Naive thymus-derived CD4-positive, alpha-beta T cell (primary cell): ENCODE measurements around the gene LCN6. TPM values are rescaled to one million over a fixed set of nuclear protein-coding genes. Genes with fewer than 3 reads are reported as not detected.

Experiments used
- ATAC-seq: fragments of 150-1000 bp; cut with Tn5 transposase; 2 replicates; pipeline ENCODE4 v1.10.0; 2021; ENCODE audit warnings: mild to moderate bottlenecking, moderate library complexity
- CTCF ChIA-PET: fragments of 350-600 bp; sonication (Branson Sonifier 250); formaldehyde crosslinking; loops from one replicate; lab custom pipeline; 2021; ENCODE audit warnings: antibody characterized with exemption; lab: Charles Lee
- POLR2A ChIA-PET: fragments of 350-600 bp; sonication (Branson Sonifier 250); formaldehyde crosslinking; loops from one replicate; lab custom pipeline; 2021; ENCODE audit warnings: antibody characterized with exemption, inconsistent platforms; lab: Charles Lee
- DNase-seq, 9 donors: peaks; one replicate each; pipeline versions ENCODE4 v3.0.0 to v3.0.0-alpha.2; 2020 to 2022; ENCODE audit warnings: mixed read lengths in 1 of 9
- H3K27ac ChIP-seq: one replicate; pipeline ENCODE4 v1.7.0; 2013; ENCODE audit warnings: mild to moderate bottlenecking, low read depth, low read length, moderate library complexity
- H3K27me3 ChIP-seq, 2 donors: one replicate each; pipeline ENCODE4 v1.7.0; 2013; ENCODE audit warnings: low read length in 2 of 2, mild to moderate bottlenecking in 2 of 2, moderate library complexity in 2 of 2; ENCODE audit not compliant: control insufficient read depth in 2 of 2, insufficient read depth in 2 of 2
- H3K36me3 ChIP-seq, 3 experiments: 1 replicate in 2 of 3; 2 replicates in 1 of 3; pipeline ENCODE4 v1.7.0; 2013; ENCODE audit warnings: low read length in 3 of 3, mild to moderate bottlenecking in 3 of 3, moderate library complexity in 1 of 3; ENCODE audit not compliant: insufficient read depth in 3 of 3, control insufficient read depth in 2 of 3
- H3K4me1 ChIP-seq, 2 donors: one replicate each; pipeline ENCODE4 v1.7.0; 2013; ENCODE audit warnings: low read length in 2 of 2, mild to moderate bottlenecking in 2 of 2, moderate library complexity in 1 of 2; ENCODE audit not compliant: control insufficient read depth in 2 of 2, insufficient read depth in 2 of 2
- H3K4me3 ChIP-seq: 2 replicates; pipeline ENCODE4 v1.7.0; 2013; ENCODE audit warnings: mild to moderate bottlenecking, low read length
- H3K9me3 ChIP-seq, 3 experiments: 1 replicate in 2 of 3; 2 replicates in 1 of 3; pipeline ENCODE4 v1.7.0; 2013; ENCODE audit warnings: low read length in 3 of 3; ENCODE audit not compliant: control insufficient read depth in 2 of 3
- H3K27ac Mint-ChIP-seq, 9 donors: one replicate each; pipeline ENCODE4 v1.8.0; 2020 to 2022; ENCODE audit warnings: mixed read lengths in 9 of 9, mild to moderate bottlenecking in 8 of 9, moderate library complexity in 5 of 9, inconsistent platforms in 2 of 9
- H3K27me3 Mint-ChIP-seq, 5 donors: one replicate each; pipeline ENCODE4 v1.8.0; 2021 to 2022; ENCODE audit warnings: mixed read lengths in 5 of 5, mild to moderate bottlenecking in 1 of 5
- H3K36me3 Mint-ChIP-seq, 5 donors: one replicate each; pipeline ENCODE4 v1.8.0; 2020 to 2022; ENCODE audit warnings: mixed read lengths in 5 of 5, mild to moderate bottlenecking in 3 of 5, inconsistent platforms in 1 of 5
- H3K4me1 Mint-ChIP-seq, 7 donors: one replicate each; pipeline ENCODE4 v1.8.0; 2020 to 2022; ENCODE audit warnings: mixed read lengths in 7 of 7, mild to moderate bottlenecking in 3 of 7, inconsistent platforms in 1 of 7
- H3K4me3 Mint-ChIP-seq, 10 donors: one replicate each; pipeline ENCODE4 v1.8.0; 2020 to 2022; ENCODE audit warnings: mild to moderate bottlenecking in 10 of 10, mixed read lengths in 10 of 10, moderate library complexity in 6 of 10, inconsistent platforms in 2 of 10
- H3K9me3 Mint-ChIP-seq, 11 donors: one replicate each; pipeline ENCODE4 v1.8.0; 2020 to 2022; ENCODE audit warnings: mixed read lengths in 11 of 11, mild to moderate bottlenecking in 4 of 11, inconsistent platforms in 1 of 11, moderate library complexity in 1 of 11
- intact Hi-C, 2 donors: fragments of 100-400 bp; cut with micrococcal nuclease; formaldehyde crosslinking; loops; one replicate each; pipeline ENCODE4 v1.15.1; 2023
- polyA plus RNA-seq, 2 donors: library from polyadenylated mRNA; unstranded; fragments of 300-500 nt; fragmentation: Illumina TruSeq; gene quantifications; one replicate each; pipeline ENCODE4 v1.2.3, GENCODE V29; 2021
- total RNA-seq, 6 experiments: library from RNA in 5 of 6; stranded (reverse) in 5 of 6; gene quantifications; 1 replicate in 5 of 6; 2 replicates in 1 of 6; pipeline ENCODE4 v1.2.3 and lab custom pipeline; 2021 to 2026

The LCN6 gene
- total and polyA plus RNA-seq, 7 experiments from 2014 or later = not detected

DNA sequence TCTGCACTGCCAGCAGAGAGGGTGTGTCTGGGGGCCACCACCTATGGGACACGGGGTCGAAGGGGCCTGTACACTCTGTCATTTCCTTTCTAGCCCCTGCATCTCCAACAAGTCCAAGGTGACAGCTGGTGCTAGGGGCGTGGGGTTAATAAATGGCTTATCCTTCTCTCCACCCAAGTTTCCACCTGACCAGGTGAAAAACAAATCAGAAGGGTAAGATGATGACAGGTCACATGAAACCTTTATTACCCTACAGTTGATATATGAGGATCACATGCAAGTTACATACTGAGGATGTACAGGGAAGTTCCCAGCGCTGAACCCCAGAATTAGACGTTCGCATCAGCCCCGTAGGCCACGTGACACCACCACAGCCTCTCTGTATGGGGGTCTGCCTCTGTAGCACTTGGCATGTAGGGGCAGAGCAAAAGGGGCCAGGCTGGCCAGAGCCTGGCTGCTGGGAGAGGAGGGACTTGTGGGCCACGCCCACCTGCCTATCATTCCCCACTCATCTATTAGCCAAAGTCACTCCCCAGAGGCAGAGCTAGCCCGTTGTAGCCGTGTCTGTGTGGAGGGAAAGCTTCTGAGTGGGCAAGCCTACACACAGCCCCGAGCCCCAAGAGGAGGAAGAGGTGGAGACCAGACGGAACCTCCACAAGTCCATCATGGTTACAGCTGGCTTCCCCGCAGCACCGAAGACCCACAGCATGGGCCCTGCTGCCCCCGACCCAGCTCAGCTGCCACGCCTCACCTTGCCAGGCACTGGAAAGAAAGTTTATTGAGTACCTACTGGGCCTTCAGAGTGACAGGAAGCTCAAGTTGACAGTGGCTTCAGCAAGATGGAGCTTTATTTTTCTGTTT lies 45.0 kb upstream of the LCN6 start:
- intact Hi-C loops = loop anchor here in 1 of 2 donors (5.0 kb wide), 1 partner anchor 659 kb away; no protein-coding TSS in a partner anchor
- Histone ChIP-seq H3K36me3 (peaks cover 0 to 17% (median 3%) of the 10 kb centered on the region in 3 experiments), H3K27me3 (no peaks in the 10 kb centered on the region), H3K27ac (peak overlapping the region; percentile 91), H3K4me1 (peaks cover 18 to 25% of the 10 kb centered on the region in 2 donors), H3K4me3 (no peak overlapping the region), H3K9me3 (no peaks in the 10 kb centered on the region)
- CTCF ChIA-PET = interaction anchor here (1.0 to 2.5 kb wide), 3 partner anchors 13 to 399 kb away, joined by 3 to 9 read pairs (median 3); partner anchors contain the start of gene RABL6
- DNase-seq (no peak), ATAC-seq (no peak)
- Mint-ChIP-seq H3K27me3 (peaks cover 0 to 18% (median 0%) of the 10 kb centered on the region in 5 donors), H3K27ac (peak overlapping the region in 4 of 9 donors; percentile 10 to 56 (median 16)), H3K4me3 (peak overlapping the region in 6 of 10 donors; percentile 10 to 53 (median 33)), H3K9me3 (no peaks in the 10 kb centered on the region), H3K4me1 (peaks cover 10 to 44% (median 37%) of the 10 kb centered on the region in 7 donors), H3K36me3 (peaks cover 0 to 5% (median 0%) of the 10 kb centered on the region in 5 donors)
- POLR2A ChIA-PET = interaction anchor here (5.9 kb wide), 1 partner anchor 13 kb away, joined by 38 read pairs; the partner anchor contains the start of gene RABL6

DNA sequence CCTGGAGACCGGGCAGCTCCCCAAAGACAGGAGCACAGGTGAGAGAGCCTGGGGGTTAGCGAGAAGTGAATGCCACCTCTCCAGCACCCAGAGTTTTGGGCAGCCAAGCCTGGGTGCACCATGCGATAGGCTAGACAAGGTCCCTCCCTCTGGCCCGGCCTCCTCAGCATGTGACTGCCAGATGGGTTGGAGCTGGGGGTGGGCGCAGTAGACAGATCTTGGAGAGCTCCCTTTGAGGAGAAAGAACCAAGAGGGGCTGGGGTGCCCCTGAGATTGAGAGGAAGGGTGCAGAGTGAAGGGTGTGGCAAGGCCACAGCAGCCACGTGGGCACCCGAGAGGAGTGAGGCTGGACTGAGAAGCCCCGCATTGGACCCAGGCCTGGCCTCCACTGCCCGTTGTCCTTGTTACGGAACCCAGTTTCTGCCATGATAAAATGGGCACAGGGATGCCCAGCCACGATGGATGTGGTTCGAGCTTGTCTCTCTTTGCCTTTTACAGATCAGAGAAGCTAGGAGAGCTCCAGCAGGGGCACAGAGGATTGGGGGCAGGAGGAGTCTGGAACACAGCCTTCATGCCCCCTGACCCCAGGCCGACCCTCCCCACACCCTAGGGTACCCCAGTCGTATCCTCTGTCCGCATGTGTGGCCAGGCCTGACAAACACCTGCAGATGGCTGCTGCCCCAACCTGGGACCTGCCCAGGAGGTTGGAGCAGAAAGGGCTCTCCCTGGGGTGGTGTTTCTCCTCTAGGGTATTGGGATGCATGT lies 44.2 kb upstream of the LCN6 start:
- ChIA-PET POLR2A (interaction anchor here (0.6 to 5.9 kb wide), 3 partner anchors 14 to 243 kb away, joined by 3 to 38 read pairs (median 4); partner anchors contain the start of gene RABL6), CTCF (interaction anchor here (1.2 to 2.5 kb wide), 2 partner anchors 14 to 243 kb away, joined by 3 to 9 read pairs; no protein-coding TSS in a partner anchor)
- no peaks in the 10 kb centered on the region for H3K27me3 ChIP-seq
- peaks cover 18 to 25% of the 10 kb centered on the region in 2 donors for H3K4me1 ChIP-seq
- H3K9me3 ChIP-seq = no peaks in the 10 kb centered on the region
- peak overlapping the region; percentile 94 for H3K4me3 ChIP-seq
- H3K27ac ChIP-seq = peak overlapping the region; percentile 91
- no peak for ATAC-seq
- Mint-ChIP-seq H3K27ac (peak overlapping the region in 8 of 9 donors; percentile 49 to 97 (median 88)), H3K36me3 (peaks cover 0 to 5% (median 0%) of the 10 kb centered on the region in 5 donors), H3K9me3 (peaks cover 0 to 1% (median 0%) of the 10 kb centered on the region in 11 donors), H3K4me3 (peak overlapping the region; percentile 25 to 89 (median 80)), H3K4me1 (peaks cover 12 to 52% (median 42%) of the 10 kb centered on the region in 7 donors), H3K27me3 (peaks cover 0 to 18% (median 0%) of the 10 kb centered on the region in 5 donors)
- intact Hi-C loops = loop anchor here in 1 of 2 donors (5.0 kb wide), 1 partner anchor 660 kb away; no protein-coding TSS in a partner anchor
- DNase-seq = no peak
- peaks cover 0 to 17% (median 3%) of the 10 kb centered on the region in 3 experiments for H3K36me3 ChIP-seq

- peaks cover 0 to 1% (median 0%) of the 10 kb centered on the region in 11 donors for H3K9me3 Mint-ChIP-seq
- CTCF ChIA-PET = interaction anchor here (0.6 to 2.5 kb wide), 3 partner anchors 15 to 243 kb away, joined by 3 to 9 read pairs (median 3); no protein-coding TSS in a partner anchor
- H3K27me3 Mint-ChIP-seq = peaks cover 0 to 16% (median 0%) of the 10 kb centered on the region in 5 donors
- peak overlapping the region; percentile 57 to 98 (median 92) for H3K27ac Mint-ChIP-seq
- POLR2A ChIA-PET = interaction anchor here (0.6 to 5.9 kb wide), 5 partner anchors 15 to 244 kb away, joined by 3 to 38 read pairs (median 4); partner anchors contain the start of genes FUT7 and RABL6
- peaks cover 0 to 17% (median 3%) of the 10 kb centered on the region in 3 experiments for H3K36me3 ChIP-seq
- H3K4me3 Mint-ChIP-seq = peak overlapping the region; percentile 76 to 90 (median 86)
- H3K27me3 ChIP-seq = no peaks in the 10 kb centered on the region
- peaks cover 18 to 25% of the 10 kb centered on the region in 2 donors for H3K4me1 ChIP-seq
- H3K9me3 ChIP-seq = no peaks in the 10 kb centered on the region
- H3K4me3 ChIP-seq = peak overlapping the region; percentile 94
- intact Hi-C loops = loop anchor here (1.0 to 5.0 kb wide), 21 partner anchors 9 to 813 kb away; partner anchors contain the start of genes ARRDC1 (in 2 of the 2), DNLZ (in 2 of the 2), FBXW5 (in 2 of the 2) and PHPT1 (in 2 of the 2)
- H3K36me3 Mint-ChIP-seq = peaks cover 0 to 5% (median 0%) of the 10 kb centered on the region in 5 donors
- DNase-seq (peak; percentile 63 to 77 (median 73)), ATAC-seq (peak; percentile 9)
- H3K4me1 Mint-ChIP-seq = peaks cover 13 to 46% (median 36%) of the 10 kb centered on the region in 7 donors
- peak overlapping the region; percentile 91 for H3K27ac ChIP-seq
Observed at GRCh38 chr9:136791516-136792276, 43.4 kb upstream of the LCN6 start.

DNA sequence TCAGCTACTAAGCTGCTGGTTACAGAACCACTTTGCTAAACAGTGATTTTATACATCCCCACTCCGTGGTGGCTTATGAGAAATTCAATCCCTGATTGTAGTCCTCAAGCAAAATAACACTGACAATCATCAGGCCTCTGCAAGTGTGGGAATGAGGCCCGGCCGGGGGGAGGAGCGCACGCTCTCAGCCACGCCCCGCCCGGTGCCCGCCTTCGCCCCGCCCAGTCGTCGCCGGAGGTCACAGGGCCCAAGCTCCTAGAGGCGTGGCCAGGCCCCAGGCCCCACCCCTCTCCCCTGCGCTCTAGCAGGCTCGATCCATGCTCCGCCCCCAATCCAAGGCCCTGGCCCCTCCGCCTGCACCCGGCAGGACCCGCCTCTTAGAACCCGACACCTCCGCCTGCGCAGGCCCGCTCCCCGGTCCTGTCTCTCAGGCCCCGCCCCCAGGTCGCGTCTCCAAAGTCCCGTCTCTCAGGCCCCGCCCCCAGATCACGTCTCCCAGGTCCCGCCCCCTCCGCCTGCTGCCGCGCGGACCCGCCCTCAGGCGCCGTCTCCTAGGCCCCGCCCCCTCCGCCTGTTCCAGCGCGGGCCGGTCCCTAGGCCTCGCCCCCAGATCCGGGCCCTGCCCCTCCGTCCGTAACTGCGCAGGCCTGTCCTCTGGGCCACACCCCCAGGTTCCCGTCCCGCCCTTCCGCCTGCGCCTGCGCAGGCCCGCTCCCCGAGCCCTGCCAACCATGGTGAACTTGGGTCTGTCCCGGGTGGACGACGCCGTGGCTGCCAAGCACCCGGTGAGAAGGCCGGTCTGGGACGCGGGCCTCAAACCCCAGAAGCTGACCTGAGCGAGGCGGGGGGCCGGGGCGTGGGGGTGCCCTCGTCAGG lies 42.6 kb upstream of the LCN6 start, which contains the start of gene TMEM141:
TMEM141 (plus strand) TSS at position 705 of the 876 bp plus-strand sequence; CDS start at position 732, 27 bp downstream.
- peak within 1 kb of the TSS; percentile 91 for H3K27ac ChIP-seq
- Mint-ChIP-seq H3K4me1 (peaks cover 9 to 38% (median 29%) of the 10 kb centered on the region in 7 donors), H3K9me3 (peaks cover 0 to 1% (median 0%) of the 10 kb centered on the region in 11 donors), H3K27ac (peak within 1 kb of the TSS; percentile 57 to 98 (median 92)), H3K27me3 (peaks cover 0 to 16% (median 0%) of the 10 kb centered on the region in 5 donors), H3K36me3 (peaks cover 0 to 5% (median 0%) of the 10 kb centered on the region in 5 donors), H3K4me3 (peak within 1 kb of the TSS; percentile 76 to 90 (median 86))
- H3K4me3 ChIP-seq = peak within 1 kb of the TSS; percentile 94
- peaks cover 18 to 20% of the 10 kb centered on the region in 2 donors for H3K4me1 ChIP-seq
- CTCF ChIA-PET = interaction anchor here (0.6 to 6.3 kb wide), 4 partner anchors 46 to 276 kb away, joined by 3 to 49 read pairs (median 6); no protein-coding TSS in a partner anchor
- no peaks in the 10 kb centered on the region for H3K9me3 ChIP-seq
- peak; percentile 99 to 100 (median 99) for DNase-seq
- H3K27me3 ChIP-seq = no peaks in the 10 kb centered on the region
- ATAC-seq = peak; percentile 92
- H3K36me3 ChIP-seq = peaks cover 0 to 17% (median 3%) of the 10 kb centered on the region in 3 experiments
- POLR2A ChIA-PET = interaction anchor here (0.6 to 5.9 kb wide), 10 partner anchors 10 to 450 kb away, joined by 3 to 38 read pairs (median 4); partner anchors contain the start of genes FUT7, MAN1B1, RABL6 and TRAF2
- intact Hi-C loops = loop anchor here (1.0 to 5.0 kb wide), 23 partner anchors 9 to 814 kb away; partner anchors contain the start of genes ARRDC1 (in 2 of the 2), DNLZ (in 2 of the 2), FBXW5 (in 2 of the 2) and MAN1B1 (in 2 of the 2)
